Omental fat pad (tissue), 4 donors: ENCODE results near the gene CPXM2. TPM values are rescaled to one million over a fixed set of nuclear protein-coding genes. Genes with fewer than 3 reads are reported as not detected.

Experiments used
- ATAC-seq: fragments of 150-250 bp; one replicate; pipeline ENCODE4 v1.9.1; 2016; ENCODE audit warnings: mild to moderate bottlenecking, moderate library complexity; ENCODE audit not compliant: low FRiP score
- DNase-seq: peaks from one replicate; pipeline ENCODE4 v3.0.0-alpha.2; 2019; ENCODE audit warnings: low spot score
- CTCF ChIP-seq, 3 donors: fragments of 450-650 bp; IDR thresholded peaks; one replicate each; pipeline ENCODE4 v1.5.1; 2016 to 2017; ENCODE audit warnings: antibody characterized with exemption in 3 of 3, mild to moderate bottlenecking in 3 of 3, moderate library complexity in 2 of 3
- total RNA-seq, 4 donors: library from RNA; depleted of rRNA; stranded (reverse); fragments of >200 nt; gene quantifications; one replicate each; pipeline ENCODE4 v1.1.0, GENCODE V29; 2016

The CPXM2 gene
- total RNA-seq, 4 donors from 2014 or later, result 7.3 to 19.2 (median 16.6) TPM

DNA sequence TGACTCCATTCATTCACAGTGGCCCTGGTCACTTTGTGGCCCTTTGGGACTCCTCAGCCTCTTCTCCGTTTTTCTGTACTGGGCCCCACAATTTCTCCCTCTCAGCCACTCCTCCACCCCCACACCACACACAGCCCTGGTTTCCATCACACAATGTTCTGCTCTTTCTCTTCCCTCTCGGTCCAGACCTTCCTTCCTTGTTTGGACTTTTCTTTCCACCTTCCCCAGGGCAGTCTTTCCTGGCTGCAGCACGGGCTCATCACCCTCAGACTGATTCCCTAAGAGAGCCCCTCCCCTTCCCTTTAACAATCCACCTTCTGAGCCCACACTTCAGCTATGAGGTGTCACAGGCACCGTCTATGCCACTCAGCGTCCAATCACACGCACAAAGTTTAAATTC, 25.7 kb downstream of the CPXM2 start:
- DNase-seq, result no peak
- no peak for TF ChIP-seq CTCF (IDR thresholded peaks at IDR 0.05)
- ATAC-seq, result no peak

DNA sequence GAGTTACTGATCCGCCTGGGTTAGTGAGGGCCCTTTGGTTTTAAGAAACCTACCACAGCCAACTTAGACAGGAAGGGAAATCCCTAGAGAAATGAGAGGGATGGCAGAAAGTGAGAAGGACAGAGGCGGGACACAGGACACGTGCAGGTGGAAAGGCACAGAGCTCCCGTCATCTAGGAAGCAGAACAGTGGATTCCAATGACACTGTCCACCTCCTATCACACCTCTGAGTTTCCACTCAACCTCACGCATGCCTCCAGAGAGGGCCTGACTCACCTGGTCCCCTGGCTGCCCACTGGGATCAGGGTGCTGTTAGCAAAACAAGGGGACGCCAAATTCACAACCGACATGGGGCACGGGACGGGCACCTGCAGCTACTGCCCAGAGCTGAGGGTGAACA, 26.3 kb downstream of the CPXM2 start:
- no peak for ATAC-seq
- no peak for TF ChIP-seq CTCF (IDR thresholded peaks at IDR 0.05)
- no peak for DNase-seq

GRCh38 chr10:123864923-123865322, 26.7 kb downstream of the CPXM2 start:
- no peak for ATAC-seq
- no peak for TF ChIP-seq CTCF (IDR thresholded peaks at IDR 0.05)

GRCh38 chr10:123863721-123864482, 27.7 kb downstream of the CPXM2 start:
- ATAC-seq, result no peak

More at GRCh38 chr10:123864923-123865322, 26.7 kb downstream of the CPXM2 start:
- DNase-seq, result no peak

DNA sequence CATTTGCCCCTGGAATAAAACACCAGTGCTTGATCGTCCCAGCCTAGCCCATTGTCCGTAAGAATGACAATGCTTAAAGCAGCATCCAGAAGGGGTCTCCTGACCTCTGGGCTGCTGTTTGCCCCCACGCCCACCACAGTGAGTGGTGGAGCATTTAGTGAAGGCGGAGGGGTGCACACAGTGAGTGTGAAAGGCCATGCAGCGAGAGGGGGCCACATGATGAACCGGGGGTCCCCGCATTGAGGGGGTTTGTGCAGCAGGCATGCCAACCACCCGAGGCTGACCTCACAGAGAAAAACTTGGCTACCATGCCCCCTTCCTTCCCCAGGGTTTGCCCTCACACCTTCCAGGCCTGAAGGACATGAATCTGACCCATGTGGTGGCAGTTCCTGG, 28.4 kb downstream of the CPXM2 start:
- TF ChIP-seq CTCF (IDR thresholded peaks at IDR 0.05), result no peak
- DNase-seq, result no peak
- no peak for ATAC-seq

More at GRCh38 chr10:123863721-123864482, 27.7 kb downstream of the CPXM2 start:
- no peak for DNase-seq
- no peak for TF ChIP-seq CTCF (IDR thresholded peaks at IDR 0.05)

DNA sequence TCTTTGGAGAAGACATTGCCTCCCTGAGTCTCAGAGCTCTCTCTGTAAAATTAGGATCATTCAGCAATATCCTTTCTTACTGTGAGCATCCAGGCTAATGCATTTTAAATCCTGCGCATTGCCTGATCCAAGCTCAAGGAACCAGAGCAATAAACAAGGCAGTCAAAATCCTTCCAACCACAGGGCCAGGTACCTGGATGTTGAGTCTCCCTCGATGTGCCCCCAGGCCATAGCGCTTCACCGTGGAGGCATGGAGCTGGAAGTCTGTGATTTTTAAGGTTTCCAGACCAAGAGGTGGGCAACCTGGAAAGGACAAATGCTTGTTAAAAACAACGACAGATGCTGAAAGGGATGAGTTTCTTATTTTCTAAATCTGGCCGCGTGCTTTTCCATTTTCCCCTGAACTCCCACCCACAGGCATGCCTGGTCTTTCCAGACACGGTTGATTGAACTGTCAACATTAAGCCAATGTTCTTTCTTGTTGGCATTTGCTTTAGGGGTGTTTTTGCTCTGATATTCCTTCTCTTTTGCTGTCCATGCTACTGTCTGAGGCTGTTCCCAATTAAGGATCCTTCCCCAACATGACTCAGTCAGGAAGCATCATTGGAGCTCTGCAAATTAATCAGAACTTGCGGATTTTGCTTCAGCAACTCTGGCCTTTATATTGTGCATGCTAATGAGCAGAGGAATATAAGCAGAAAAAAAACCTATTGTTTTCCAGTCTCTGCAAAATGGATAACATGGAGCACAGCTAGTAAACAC, 29.0 kb downstream of the CPXM2 start:
- TF ChIP-seq CTCF (IDR thresholded peaks at IDR 0.05), result no peak
- no peak for DNase-seq
- no peak for ATAC-seq
